H1 (cell line): ENCODE measurements around the gene SPACA5. TPM values are rescaled to one million over a fixed set of nuclear protein-coding genes. Genes with fewer than 3 reads are reported as not detected.

Experiments used
- CTCF ChIA-PET: fragments of 300-600 bp; sonication (Branson Sonifier 250); formaldehyde crosslinking; loops from one replicate; lab custom pipeline; 2021; ENCODE audit not compliant: partially characterized antibody; lab: Charles Lee
- POLR2A ChIA-PET: fragments of 300-600 bp; sonication (Branson Sonifier 250); formaldehyde crosslinking; loops from one replicate; lab custom pipeline; 2021; ENCODE audit warnings: inconsistent platforms; ENCODE audit not compliant: partially characterized antibody; lab: Charles Lee
- DNase-seq, 2 experiments: peaks; one replicate each; pipeline versions ENCODE4 v3.0.0 to v3.0.0-alpha.2; 2010 to 2022; ENCODE audit warnings: low spot score in 2 of 2, low read depth in 1 of 2, mixed read lengths in 1 of 2
- FAIRE-seq: peaks from 2 replicates; lab custom pipeline; 2011; peaks lifted over from hg19 to GRCh38; lab: Jason Lieb, UNC
- H2AFZ ChIP-seq: 2 replicates; pipeline ENCODE4 v1.8.1; 2012; ENCODE audit warnings: low read length, inconsistent platforms
- H2AK5ac ChIP-seq: 2 replicates; pipeline ENCODE4 v1.6.1; 2013; ENCODE audit warnings: low read depth, low read length
- H2BK120ac ChIP-seq: replicated peaks from 2 replicates; pipeline ENCODE3; 2013; ENCODE audit warnings: low read depth, low read length, inconsistent platforms
- H2BK12ac ChIP-seq: 2 replicates; pipeline ENCODE4 v1.6.1; 2013; ENCODE audit warnings: low read depth, low read length
- H2BK15ac ChIP-seq: 2 replicates; pipeline ENCODE4 v1.6.1; 2013; ENCODE audit warnings: low read length
- H2BK20ac ChIP-seq: 2 replicates; pipeline ENCODE4 v1.6.1; 2013; ENCODE audit warnings: low read length
- H2BK5ac ChIP-seq: 2 replicates; pipeline ENCODE4 v1.6.1; 2013; ENCODE audit warnings: low read depth, low read length
- H3K14ac ChIP-seq: 2 replicates; pipeline ENCODE4 v1.6.1; 2013; ENCODE audit warnings: inconsistent platforms; ENCODE audit not compliant: insufficient read length
- H3K18ac ChIP-seq: 2 replicates; pipeline ENCODE4 v1.6.1; 2013; ENCODE audit warnings: low read length; ENCODE audit errors: extremely low read depth
- H3K23ac ChIP-seq: 2 replicates; pipeline ENCODE4 v1.6.1; 2013; ENCODE audit warnings: inconsistent platforms; ENCODE audit not compliant: insufficient read length
- H3K23me2 ChIP-seq: 2 replicates; pipeline ENCODE4 v1.6.1; 2013; ENCODE audit warnings: low read depth, low read length
- H3K27ac ChIP-seq: 2 replicates; pipeline ENCODE4 v1.6.1; 2011; ENCODE audit warnings: low read depth, low read length, inconsistent platforms
- H3K27me3 ChIP-seq, 4 experiments: replicated peaks in 1 of 4; 1 replicate in 1 of 4; 2 replicates in 3 of 4; pipeline versions ENCODE4 v1.6.1 to v1.8.1; 2011 to 2013; ENCODE audit warnings: low read length in 3 of 4, mild to moderate bottlenecking in 3 of 4, inconsistent platforms in 2 of 4, mixed read lengths in 2 of 4, moderate library complexity in 1 of 4; ENCODE audit not compliant: control insufficient read depth in 3 of 4, insufficient read depth in 3 of 4; ENCODE audit errors: extremely low read depth in 1 of 4
- H3K36me3 ChIP-seq, 4 experiments: 2 replicates each; pipeline versions ENCODE4 v1.6.1 to v1.8.1; 2011 to 2013; ENCODE audit warnings: mild to moderate bottlenecking in 4 of 4, low read length in 3 of 4, moderate library complexity in 2 of 4, control low read depth in 1 of 4, inconsistent platforms in 1 of 4; ENCODE audit not compliant: insufficient read depth in 4 of 4, control insufficient read depth in 2 of 4
- H3K4ac ChIP-seq: replicated peaks from 2 replicates; pipeline ENCODE3; 2013; ENCODE audit warnings: low read length, low read depth, mixed read lengths, inconsistent platforms; ENCODE audit not compliant: insufficient read length
- H3K4me1 ChIP-seq, 4 experiments: replicated peaks in 1 of 4; 1 replicate in 1 of 4; 2 replicates in 3 of 4; pipeline versions ENCODE4 v1.6.1 to v1.8.1; 2011 to 2013; ENCODE audit warnings: low read length in 3 of 4, inconsistent platforms in 2 of 4, mixed read lengths in 1 of 4; ENCODE audit not compliant: insufficient read depth in 4 of 4, control insufficient read depth in 3 of 4
- H3K4me2 ChIP-seq, 2 experiments: 2 replicates each; pipeline versions ENCODE4 v1.6.1 to v1.8.1; 2011 to 2013; ENCODE audit warnings: low read depth in 2 of 2, low read length in 2 of 2, control low read depth in 1 of 2, inconsistent platforms in 1 of 2, mild to moderate bottlenecking in 1 of 2; ENCODE audit not compliant: insufficient read depth in 1 of 2
- H3K4me3 ChIP-seq, 4 experiments: fragments of 200-600, 300-600 bp in 1 of 4; sonication (generic), shearing (Covaris generic), sonication (Bioruptor Twin) in 1 of 4; 2 replicates each; pipeline versions ENCODE4 v1.5.1 to v1.8.1; 2011 to 2016; ENCODE audit warnings: low read length in 4 of 4, low read depth in 3 of 4, control low read depth in 2 of 4, inconsistent platforms in 2 of 4, mild to moderate bottlenecking in 2 of 4, mixed read lengths in 1 of 4, moderate library complexity in 1 of 4; ENCODE audit not compliant: insufficient read depth in 2 of 4; ENCODE audit errors: extremely low read depth in 1 of 4
- H3K56ac ChIP-seq: replicated peaks from 2 replicates; pipeline ENCODE3; 2013; ENCODE audit warnings: low read depth, mild to moderate bottlenecking, mixed read lengths, low read length, inconsistent platforms; ENCODE audit not compliant: insufficient read length
- H3K79me1 ChIP-seq: 2 replicates; pipeline ENCODE4 v1.6.1; 2013; ENCODE audit warnings: low read depth, low read length, control low read depth
- H3K79me2 ChIP-seq, 2 experiments: 2 replicates each; pipeline versions ENCODE4 v1.6.1 to v1.8.1; 2012 to 2013; ENCODE audit warnings: low read length in 2 of 2, mild to moderate bottlenecking in 2 of 2, inconsistent platforms in 1 of 2; ENCODE audit not compliant: insufficient read depth in 2 of 2, control insufficient read depth in 1 of 2
- H3K9ac ChIP-seq, 4 experiments: replicated peaks in 1 of 4; 1 replicate in 1 of 4; 2 replicates in 3 of 4; pipeline versions ENCODE4 v1.6.1 to v1.8.1; 2011 to 2013; ENCODE audit warnings: low read depth in 3 of 4, low read length in 3 of 4, control low read depth in 2 of 4, mild to moderate bottlenecking in 2 of 4, moderate library complexity in 2 of 4, inconsistent platforms in 1 of 4; ENCODE audit errors: extremely low read depth in 1 of 4
- H3K9me3 ChIP-seq, 2 experiments: 2 replicates each; pipeline versions ENCODE4 v1.6.1 to v1.8.1; 2012 to 2013; ENCODE audit warnings: mild to moderate bottlenecking in 2 of 2, moderate library complexity in 2 of 2, control low read depth in 1 of 2, inconsistent platforms in 1 of 2, low read depth in 1 of 2, low read length in 1 of 2, mixed read lengths in 1 of 2; ENCODE audit not compliant: insufficient read depth in 2 of 2
- H4K20me1 ChIP-seq, 2 experiments: replicated peaks in 1 of 2; 2 replicates each; pipeline versions ENCODE3 to v1.8.1; 2011 to 2013; ENCODE audit warnings: inconsistent platforms in 2 of 2, low read length in 2 of 2, mild to moderate bottlenecking in 1 of 2; ENCODE audit not compliant: insufficient read depth in 2 of 2, control insufficient read depth in 1 of 2
- H4K5ac ChIP-seq: 2 replicates; pipeline ENCODE4 v1.6.1; 2013; ENCODE audit warnings: low read length, low read depth, mixed read lengths, inconsistent platforms; ENCODE audit not compliant: insufficient read length
- H4K8ac ChIP-seq: 2 replicates; pipeline ENCODE4 v1.8.0; 2013; ENCODE audit warnings: mild to moderate bottlenecking, moderate library complexity, low read length, inconsistent platforms; ENCODE audit not compliant: insufficient read depth; ENCODE audit errors: extremely low read depth
- H4K91ac ChIP-seq: replicated peaks from 2 replicates; pipeline ENCODE3; 2013; ENCODE audit warnings: low read length, mixed read lengths, inconsistent platforms; ENCODE audit not compliant: insufficient read length
- ASH2L ChIP-seq: fragments of 200-600, 300-600 bp; sonication (generic); IDR thresholded peaks from one replicate; pipeline ENCODE4 v1.7.1; 2017; ENCODE audit warnings: low read length
- ATF3 ChIP-seq: IDR thresholded peaks from 2 replicates; pipeline ENCODE4 v1.6.1; 2011; ENCODE audit warnings: low read depth, mild to moderate bottlenecking, low read length; ENCODE audit not compliant: insufficient read depth
- CEBPB ChIP-seq: IDR thresholded peaks from 2 replicates; pipeline ENCODE4 v1.6.1; 2012; ENCODE audit warnings: low read depth, low read length
- E2F6 ChIP-seq: IDR thresholded peaks from 2 replicates; pipeline ENCODE4 v1.6.1; 2012; ENCODE audit warnings: inconsistent platforms
- EGR1 ChIP-seq: IDR thresholded peaks from 2 replicates; pipeline ENCODE4 v1.6.1; 2011; ENCODE audit warnings: low read depth, low read length, borderline replicate concordance
- PHF8 ChIP-seq: fragments of 200-600 bp; sonication (generic); conservative IDR thresholded peaks from 2 replicates; pipeline ENCODE4 v1.7.1; 2012; ENCODE audit warnings: low read depth, mild to moderate bottlenecking, inconsistent platforms, low read length, moderate library complexity
- POU5F1 ChIP-seq: IDR thresholded peaks from 2 replicates; pipeline ENCODE4 v1.6.1; 2011; ENCODE audit warnings: low read depth, mild to moderate bottlenecking, low read length, moderate library complexity
- SAP30 ChIP-seq: fragments of 300-600 bp; sonication (generic); IDR thresholded peaks from 2 replicates; pipeline ENCODE4 v1.7.1; 2012; ENCODE audit warnings: low read length, moderate library complexity, mild to moderate bottlenecking, inconsistent platforms; ENCODE audit not compliant: insufficient read depth, insufficient replicate concordance
- SIX5 ChIP-seq: IDR thresholded peaks from 2 replicates; pipeline ENCODE4 v1.6.1; 2011; ENCODE audit warnings: mild to moderate bottlenecking, low read depth, low read length
- TAF7 ChIP-seq: optimal IDR thresholded peaks from 2 replicates; pipeline ENCODE3; 2011; ENCODE audit warnings: low read depth, mild to moderate bottlenecking, inconsistent platforms, low read length, moderate library complexity, borderline replicate concordance
- ZNF274 ChIP-seq: IDR thresholded peaks from 2 replicates; pipeline ENCODE4 v1.7.0; 2012; ENCODE audit warnings: low read length, borderline replicate concordance; ENCODE audit errors: extremely low read depth
- WGBS, 2 experiments: shearing (Covaris generic) in 1 of 2; methylation state at CpG; one replicate each; pipeline versions ENCODE4 v1.1.6 to v1.1.7; 2013 to 2015; ENCODE audit warnings: low lambda C conversion rate in 2 of 2, mixed read lengths in 2 of 2, inconsistent platforms in 1 of 2, low coverage in 1 of 2, missing lambda C conversion rate in 1 of 2; ENCODE audit not compliant: insufficient replicate concordance in 2 of 2, insufficient coverage in 1 of 2, insufficient read length in 1 of 2; ENCODE audit errors: extremely low coverage in 1 of 2, missing lambda C conversion rate in 1 of 2; 5-methylcytosine and 5-hydroxymethylcytosine counted together
- polyA plus RNA-seq, 7 experiments: library from polyadenylated mRNA; depleted of rRNA in 3 of 7; stranded (reverse) in 5 of 7; unstranded in 2 of 7; fragments of >200 nt in 5 of 7; fragments of 200-250 nt in 2 of 7; gene quantifications; 1 replicate in 5 of 7; 2 replicates in 1 of 7; 4 replicates in 1 of 7; pipeline versions ENCODE4 v1.2.1 to v1.2.3, GENCODE V29; 2011 to 2013; ENCODE audit warnings: missing spikeins in 2 of 7, mixed read lengths in 2 of 7
- total RNA-seq: library from RNA; stranded (reverse); fragmentation: NEBNext Ultra II Directional; extraction: Animal tissue kit (Norgen Biotek cat#: 25700); gene quantifications from 2 replicates; pipeline ENCODE4 v1.2.1, GENCODE V29; 2021

SPACA5 gene
- total and polyA plus RNA-seq, 2 of the 8 experiments (the other 6 are each of a cell fraction or from before 2014, with no cell fraction given), result 0.26 TPM; not detected in 1

- ChIA-PET CTCF (interaction anchor here (0.7 to 1.7 kb wide), 2 partner anchors 20 to 56 kb away, joined by 3 to 5 read pairs; no protein-coding TSS in a partner anchor), POLR2A (no interaction called here)
- Histone ChIP-seq H3K14ac (no peak overlapping the region), H3K27ac (no peak overlapping the region), H3K79me2 (no peaks in the 10 kb centered on the region), H2AFZ (no peak overlapping the region), H3K56ac (no peak overlapping the region), H3K18ac (no peak overlapping the region), H4K20me1 (no peaks in the 10 kb centered on the region), H3K4me1 (no peaks in the 10 kb centered on the region), H4K91ac (no peak overlapping the region), H2BK15ac (no peak overlapping the region), H4K5ac (no peak overlapping the region), H3K36me3 (no peaks in the 10 kb centered on the region), H2BK20ac (no peak overlapping the region), H3K23me2 (no peaks in the 10 kb centered on the region), H3K79me1 (no peaks in the 10 kb centered on the region), H2BK12ac (no peak overlapping the region), H2AK5ac (no peak overlapping the region), H2BK120ac (no peak overlapping the region), H3K4me2 (no peak overlapping the region), H3K4me3 (no peak overlapping the region), H3K9me3 (no peaks in the 10 kb centered on the region), H4K8ac (no peak overlapping the region), H3K4ac (no peak overlapping the region), H3K23ac (no peak overlapping the region), H3K27me3 (no peaks in the 10 kb centered on the region), H3K9ac (no peak overlapping the region), H2BK5ac (no peak overlapping the region)
- no peak for TF ChIP-seq EGR1
- no peak for TF ChIP-seq TAF7
- TF ChIP-seq ZNF274, result no peak
- TF ChIP-seq CEBPB, result no peak
- no peak for TF ChIP-seq E2F6
- TF ChIP-seq POU5F1, result no peak
- TF ChIP-seq ATF3, result no peak
- no peak for TF ChIP-seq PHF8
- no peak for TF ChIP-seq SIX5
- no peak for TF ChIP-seq ASH2L
- TF ChIP-seq SAP30, result no peak
- no peak for FAIRE-seq
- 74% methylated on average over 4 of the region's 5 CpGs; no CpG with 5 or more reads in 1 of the 2 experiments for WGBS, 2 experiments
- DNase-seq, result no peak
Measured at GRCh38 chrX:48046846-48047245, 40.1 kb downstream of the SPACA5 start.
